ENCODE results near the gene AP4S1.
"Not testable (repeated sequence)": the region's sequence is repeated elsewhere in the genome, so short reads cannot be mapped to it uniquely, and the experiment has no call there.

The AP4S1 gene, protein sequence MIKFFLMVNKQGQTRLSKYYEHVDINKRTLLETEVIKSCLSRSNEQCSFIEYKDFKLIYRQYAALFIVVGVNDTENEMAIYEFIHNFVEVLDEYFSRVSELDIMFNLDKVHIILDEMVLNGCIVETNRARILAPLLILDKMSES

DNA sequence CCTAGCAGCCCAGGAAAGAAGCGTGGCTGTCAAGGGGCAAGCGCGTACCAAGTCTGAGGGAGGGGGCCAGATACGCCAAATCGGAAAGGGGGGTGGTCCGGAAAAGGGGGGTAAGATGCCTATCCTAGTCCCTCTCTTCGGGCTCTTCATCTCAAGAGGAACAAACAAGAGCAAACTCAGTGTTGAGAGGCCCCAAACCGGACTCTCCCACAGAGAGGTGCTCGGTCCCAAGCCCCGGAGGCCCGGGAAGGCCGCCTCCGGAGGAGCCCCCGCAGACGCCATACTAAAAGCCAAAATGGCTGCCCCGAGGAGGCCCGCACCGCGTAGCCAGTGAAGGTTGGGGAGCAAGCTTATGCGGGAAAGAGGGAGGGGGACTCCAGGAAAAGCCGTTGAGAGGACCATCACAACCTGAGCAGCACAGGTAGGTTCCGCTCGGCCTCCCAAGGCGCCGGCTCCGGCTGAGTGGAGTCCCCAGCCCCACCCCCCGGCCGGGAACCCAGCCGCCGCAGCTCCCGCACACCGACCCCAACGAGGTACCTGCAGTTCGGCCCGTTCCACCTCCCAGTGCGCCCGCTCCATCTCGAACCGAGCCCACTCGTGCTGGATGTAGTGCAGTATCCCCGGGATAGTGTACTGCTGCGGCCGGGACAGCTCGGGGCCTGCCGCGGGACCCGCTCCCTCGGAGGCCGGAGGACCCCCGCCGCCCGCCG is at the start of gene AP4S1:
TSS of gene AP4S1 (plus strand) at position 283 of the 710 bp plus-strand sequence. CDS start 40,548 bp downstream, outside the sequence.
- DNase-seq, result no peak

DNA sequence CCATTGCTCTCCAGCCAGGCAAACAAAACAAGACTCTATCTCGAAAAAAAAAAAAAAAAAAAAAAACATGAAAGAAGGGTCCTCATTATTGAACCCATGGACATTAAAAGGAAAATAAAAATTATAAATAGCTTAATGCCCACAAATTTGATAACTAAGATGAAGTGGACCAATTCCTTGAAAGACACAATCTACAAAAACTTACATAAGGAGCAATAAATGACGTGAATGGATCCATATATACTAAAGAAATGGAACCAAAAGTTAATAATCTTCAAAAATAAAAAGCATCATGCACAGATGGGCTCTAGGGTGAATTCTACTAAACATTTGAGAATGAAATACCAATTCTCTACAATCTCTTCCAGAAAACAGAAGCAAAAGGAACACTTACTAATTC is 47.7 kb upstream of the AP4S1 start:
- no peak for DNase-seq

DNA sequence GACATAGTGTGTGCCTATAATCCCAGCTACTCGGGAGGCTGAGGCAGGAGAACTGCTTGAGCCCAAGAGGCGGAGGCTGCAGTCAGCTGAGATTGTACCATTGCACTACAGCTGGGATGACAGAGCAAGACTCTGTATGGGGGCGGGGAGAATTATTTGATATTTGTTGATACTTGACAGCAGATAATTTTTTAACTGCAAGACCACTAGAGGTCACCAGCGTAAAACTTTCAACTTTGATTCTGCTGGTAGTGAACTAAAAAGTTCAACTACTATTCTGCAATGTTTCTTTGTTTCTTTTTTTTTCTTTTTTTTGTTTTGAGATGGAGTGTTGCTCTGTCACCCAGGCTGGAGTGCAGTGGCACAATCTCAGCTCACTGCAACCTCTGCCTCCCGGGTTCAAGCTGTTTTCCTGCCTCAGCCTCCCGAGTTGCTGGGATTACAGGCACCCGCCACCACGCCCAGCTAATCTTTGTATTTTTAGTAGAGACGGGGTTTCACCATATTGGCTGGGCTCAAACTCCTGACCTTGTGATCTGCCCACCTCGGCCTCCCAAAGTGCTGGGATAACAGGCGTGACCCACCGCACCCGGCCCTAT is 45.2 kb upstream of the AP4S1 start:
- not testable (repeated sequence) for DNase-seq

DNA sequence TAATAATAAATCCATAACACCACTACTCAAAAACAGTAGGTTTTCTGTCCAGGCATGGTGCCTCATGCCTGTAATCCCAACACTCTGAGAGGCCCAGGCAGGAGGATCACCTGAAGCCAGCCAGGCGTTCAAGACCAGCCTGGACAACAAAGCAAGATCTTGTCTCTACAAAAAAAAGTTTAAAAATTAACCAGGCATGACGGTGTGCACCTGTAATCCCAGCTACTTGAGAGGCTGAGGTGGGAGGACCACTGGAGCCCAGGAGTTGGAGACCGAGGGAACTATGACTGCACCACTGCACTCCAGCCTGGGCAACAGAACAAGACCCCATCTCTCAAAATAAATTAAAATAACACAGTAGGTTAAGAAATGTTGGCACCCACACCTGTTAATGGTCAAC is 44.5 kb upstream of the AP4S1 start:
- DNase-seq, result no peak

DNA sequence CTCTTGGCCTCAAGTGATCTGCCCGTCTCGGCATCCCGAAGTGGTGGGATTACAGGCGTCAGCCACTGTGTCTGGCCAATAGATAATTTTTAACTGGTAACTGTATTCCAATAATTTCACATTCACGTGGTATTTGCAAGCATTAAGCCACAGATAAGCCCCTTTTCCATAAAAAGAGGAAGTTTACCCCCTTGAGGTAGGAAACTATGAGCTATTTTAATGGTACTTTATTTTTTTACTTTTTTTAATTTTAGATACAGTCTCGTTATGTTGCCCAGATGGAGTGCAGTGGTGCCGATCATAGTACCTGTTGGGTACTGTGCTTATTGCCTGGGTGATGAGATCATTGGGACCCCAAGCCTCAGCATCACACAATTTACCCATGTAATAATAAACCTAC is 42.9 kb upstream of the AP4S1 start:
- no peak for DNase-seq

DNA sequence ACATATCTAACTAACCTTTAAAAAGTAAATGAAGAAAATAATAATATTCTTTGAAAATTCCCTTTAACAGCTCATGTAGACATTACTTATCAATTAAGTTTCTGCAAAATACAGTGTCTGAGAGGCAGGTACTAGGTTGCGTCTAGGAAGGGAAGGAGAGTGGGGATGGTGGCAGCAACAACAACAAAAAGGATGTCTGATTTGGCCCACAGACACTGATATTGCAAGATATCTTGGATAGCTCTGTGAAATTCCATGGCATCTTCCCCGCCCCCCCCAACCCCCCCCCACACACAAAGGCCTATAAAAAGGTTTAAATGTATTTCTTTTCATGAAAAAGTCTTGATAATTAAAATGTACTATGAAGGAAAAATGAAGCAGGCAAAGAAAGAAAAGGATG is 41.6 kb upstream of the AP4S1 start:
- DNase-seq, result no peak

DNA sequence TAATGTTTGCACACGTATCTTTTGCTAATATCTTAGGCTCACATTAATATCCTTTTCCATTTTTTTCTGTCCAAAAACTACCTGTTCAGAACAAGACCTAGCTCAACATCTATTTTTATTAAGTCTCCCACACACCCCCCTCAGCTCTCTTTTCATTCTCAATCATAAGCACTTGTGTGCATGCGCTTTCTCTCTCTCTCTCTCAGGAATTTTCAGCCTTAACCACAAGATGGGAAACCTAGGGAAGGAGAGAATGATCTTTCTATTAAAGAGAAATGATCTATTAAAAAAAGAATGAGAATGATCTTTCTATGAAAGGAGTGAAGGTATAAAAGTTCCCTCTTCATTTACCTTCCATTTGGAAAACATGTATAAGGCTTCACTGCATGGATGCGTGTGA is 39.7 kb upstream of the AP4S1 start:
- DNase-seq, result no peak

DNA sequence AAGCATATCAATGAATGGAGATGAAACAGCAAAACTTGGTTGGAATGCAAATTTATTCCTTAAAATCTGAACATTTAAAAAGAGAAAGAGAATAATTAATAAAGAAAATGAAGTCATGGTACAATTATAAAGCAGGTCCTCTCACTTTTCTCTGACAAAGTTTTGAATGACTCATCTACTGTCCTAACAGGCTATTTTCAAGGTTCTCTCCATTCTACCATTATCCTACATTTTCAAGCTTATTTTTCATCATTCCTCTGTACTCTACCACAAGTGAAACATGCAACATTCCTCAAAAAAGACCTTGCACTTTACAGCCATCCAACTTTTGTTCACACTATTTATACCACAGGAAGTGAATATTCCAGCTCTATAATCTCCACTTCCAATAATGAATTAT is 36.9 kb upstream of the AP4S1 start:
- no peak for DNase-seq

DNA sequence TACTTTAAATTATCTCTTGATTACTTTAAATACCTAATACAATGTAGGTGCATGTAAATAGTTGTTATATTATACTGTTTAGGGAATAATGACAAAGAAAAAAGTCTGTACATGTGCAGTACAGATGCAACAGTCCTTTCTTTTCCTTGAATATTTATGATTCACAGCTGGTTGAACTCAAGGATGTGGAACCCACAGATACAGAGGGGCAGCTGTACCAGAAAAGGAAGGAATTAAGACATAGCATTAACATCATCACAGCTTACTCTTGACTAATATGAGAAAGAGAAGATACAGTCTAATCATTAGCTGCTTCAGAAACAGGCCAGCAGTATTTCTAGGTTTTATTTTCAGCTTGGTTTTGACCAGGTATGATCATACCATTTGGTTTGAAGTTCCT is 34.7 kb upstream of the AP4S1 start:
- no peak for DNase-seq

DNA sequence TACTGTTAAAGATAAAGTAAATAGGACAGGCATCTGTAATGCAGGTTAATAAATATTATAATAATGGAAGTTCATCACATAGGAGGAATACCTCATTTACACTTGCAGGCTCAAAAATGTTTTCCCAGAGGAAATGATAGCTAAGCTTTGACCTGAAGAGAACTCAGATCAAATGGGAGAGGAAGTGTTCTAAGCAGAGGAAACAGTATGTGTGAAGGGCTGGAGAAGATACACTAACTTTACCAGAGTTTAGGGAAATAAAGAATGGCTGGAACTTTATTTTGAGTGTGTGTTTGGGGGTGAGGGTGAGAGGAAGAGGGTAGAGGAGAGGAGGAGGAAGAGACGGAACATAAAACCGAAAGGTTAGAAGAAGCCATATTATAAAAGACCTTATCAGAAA is 34.0 kb upstream of the AP4S1 start:
- DNase-seq, result no peak

DNA sequence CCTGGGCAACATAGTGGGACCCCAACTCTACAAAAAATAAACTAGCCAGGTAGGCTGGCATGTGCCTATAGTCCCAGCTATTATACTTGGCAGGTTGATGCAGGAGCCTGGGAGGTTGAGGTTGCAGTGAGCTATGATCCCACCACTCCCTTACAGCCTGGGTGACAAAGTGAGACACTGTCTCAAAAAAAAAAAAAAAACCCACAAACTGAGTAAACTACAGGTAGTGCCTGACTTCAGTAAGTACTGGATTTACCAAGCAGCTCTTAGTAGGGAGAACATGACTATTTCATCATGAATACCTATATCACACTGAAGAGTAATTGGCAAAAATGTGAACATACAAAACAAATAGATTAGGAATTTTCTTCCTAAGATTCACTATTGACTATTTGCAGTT is 32.4 kb upstream of the AP4S1 start:
- DNase-seq, result no peak

DNA sequence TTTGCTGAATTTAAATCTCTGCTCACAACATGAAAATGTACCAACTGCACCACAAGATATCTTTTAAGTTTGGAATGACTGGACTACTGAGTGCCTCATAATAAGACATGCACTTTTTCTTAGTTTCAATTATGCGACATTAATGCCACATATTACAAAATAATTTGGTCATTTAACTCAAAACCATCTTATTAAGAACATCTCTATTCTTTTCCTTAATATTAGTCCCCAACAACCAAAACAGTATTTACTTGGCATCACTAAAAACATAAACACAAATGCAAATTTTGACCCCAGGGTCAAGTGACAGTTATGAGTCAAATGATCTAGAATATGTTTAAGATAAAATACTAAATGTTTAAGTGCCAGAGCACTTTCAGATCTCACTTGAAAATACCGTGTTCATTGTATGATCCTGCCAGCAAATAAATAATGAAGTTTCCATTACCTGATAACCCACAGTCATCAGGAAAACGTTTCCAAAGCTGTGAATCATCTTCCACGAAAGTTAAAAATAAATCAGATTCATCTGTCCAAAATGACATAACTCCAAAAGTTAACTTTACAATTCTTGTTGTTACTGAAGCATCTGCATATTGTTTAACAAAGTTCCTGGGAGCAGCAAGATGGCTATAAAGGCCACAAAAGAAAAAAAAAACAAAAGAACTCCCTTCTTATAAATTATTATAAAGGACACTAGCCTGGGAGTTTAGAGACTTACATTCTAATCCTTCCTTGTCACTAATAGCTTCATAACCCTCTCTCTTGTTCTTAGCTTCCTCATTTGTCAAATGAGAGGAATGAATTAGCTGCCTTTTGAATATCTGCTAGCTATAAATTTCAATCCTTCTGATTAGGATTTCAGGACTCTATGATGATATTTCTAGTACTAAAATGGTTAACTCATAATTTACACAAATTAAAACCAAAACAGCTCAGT is 30.5 kb upstream of the AP4S1 start:
- no peak for DNase-seq

DNA sequence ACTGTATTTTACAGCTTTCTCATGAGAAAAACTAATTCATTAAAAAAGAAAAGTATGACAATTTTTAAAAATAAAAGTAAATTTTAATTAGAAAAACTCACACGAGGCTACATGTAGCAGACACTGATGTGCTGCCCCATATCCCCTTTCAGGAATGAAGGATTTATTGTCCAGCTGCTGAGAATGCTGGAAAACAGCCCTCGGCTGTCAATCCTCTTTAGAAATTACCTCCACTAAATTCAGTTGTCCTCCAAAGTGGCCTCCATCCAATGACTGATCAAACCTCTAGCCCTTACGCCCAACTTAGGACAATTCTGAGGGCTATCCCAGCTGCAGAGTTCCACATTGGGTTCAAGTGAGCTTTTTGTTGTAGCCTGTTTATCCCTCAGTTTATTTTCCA is 29.8 kb upstream of the AP4S1 start:
- no peak for DNase-seq

DNA sequence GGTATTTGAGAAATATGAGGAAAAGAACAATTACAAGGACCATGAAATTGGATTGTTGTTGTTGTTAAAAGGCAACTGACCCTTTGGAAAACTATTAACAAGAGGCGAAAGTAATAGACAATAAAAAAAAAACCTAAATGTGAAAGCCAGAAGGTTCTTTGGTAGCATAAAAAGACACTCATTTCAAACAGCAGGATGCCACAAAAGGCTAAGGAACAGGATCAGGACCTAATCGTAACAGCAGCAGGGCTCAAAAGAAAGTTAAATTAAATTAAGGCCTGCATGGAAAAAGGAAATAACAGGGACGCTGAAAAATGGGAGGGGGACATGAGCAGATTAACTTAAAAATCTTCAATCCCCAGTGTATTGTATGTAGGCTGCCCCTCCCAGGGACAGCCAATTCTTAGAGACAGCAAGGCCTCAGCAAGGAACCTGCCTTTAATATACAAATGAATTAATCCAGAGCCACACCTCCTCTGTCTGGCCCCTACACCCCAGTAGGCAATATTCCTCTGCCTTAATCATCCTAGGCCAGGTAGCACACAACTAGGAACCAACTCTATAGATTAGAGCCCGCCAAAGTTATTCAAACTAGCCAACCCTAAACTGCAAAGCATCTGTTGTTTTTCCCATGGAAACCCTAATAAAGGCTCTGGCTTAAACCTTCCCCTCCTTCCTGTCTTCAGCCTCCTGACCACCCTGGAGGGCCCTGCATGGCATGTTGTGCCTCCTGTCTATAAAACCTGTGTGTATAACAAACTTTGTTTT is 28.4 kb upstream of the AP4S1 start:
- no peak for DNase-seq

DNA sequence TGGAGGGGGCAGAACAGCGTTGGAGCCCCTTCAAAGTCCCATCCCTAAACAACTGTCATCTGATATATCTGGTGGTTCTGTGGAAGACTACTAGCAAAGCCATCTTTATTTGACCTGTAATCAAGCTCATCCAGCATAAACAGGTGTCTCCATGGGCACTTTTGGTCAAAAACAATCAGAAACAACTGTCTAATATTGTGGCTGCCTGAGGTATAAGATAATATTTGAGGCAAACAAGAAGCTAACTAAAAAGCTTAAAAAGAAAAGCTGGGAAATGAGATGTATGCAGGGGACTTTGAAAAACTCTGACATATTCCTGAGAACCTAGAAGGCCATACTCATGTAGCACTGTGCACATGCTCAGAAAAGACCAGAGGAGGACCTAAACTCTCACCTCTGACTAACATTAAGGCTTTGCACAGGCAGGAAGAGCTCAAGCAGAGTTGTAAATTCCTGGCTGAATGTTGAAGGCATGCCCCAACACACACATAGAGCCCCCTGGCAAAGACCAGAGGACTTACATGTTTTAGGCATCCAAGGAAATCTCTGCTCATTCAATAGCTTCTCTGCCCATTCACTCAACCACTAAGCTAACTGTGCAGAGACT is 27.2 kb upstream of the AP4S1 start:
- DNase-seq, result no peak

DNA sequence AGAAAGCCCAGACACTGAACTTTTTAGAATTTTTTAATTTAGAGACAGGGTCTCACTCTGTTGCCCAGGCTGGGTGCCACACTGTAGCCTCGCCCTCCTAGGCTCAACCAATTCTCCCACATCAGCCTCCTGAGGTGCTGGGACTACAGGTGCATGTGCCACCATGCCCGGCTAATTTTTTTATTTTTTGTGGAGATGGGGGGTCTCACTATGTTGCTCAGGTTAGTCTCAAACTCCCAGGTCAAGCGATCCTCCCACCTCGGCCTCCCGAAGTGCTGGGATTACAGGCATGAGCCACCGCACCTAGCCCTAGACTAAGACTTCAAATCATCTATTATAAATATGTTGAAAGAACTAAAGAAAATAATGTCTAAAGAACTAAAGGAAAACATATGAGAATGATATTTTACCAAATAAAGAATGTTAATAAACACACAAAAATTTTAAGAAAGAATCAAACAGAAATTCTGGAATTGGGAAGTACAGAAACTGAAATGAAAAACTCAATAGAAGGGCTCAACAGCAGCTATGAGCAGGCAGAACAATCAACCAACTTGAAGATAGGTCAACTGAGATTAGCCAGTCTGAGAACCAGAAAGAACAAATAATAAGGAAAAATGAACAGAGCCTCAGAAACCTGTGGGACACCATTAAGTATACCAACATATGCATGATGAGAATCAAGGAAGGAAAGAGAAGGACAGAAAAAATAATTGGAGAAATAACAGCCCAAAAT is 26.2 kb upstream of the AP4S1 start:
- DNase-seq, result no peak

DNA sequence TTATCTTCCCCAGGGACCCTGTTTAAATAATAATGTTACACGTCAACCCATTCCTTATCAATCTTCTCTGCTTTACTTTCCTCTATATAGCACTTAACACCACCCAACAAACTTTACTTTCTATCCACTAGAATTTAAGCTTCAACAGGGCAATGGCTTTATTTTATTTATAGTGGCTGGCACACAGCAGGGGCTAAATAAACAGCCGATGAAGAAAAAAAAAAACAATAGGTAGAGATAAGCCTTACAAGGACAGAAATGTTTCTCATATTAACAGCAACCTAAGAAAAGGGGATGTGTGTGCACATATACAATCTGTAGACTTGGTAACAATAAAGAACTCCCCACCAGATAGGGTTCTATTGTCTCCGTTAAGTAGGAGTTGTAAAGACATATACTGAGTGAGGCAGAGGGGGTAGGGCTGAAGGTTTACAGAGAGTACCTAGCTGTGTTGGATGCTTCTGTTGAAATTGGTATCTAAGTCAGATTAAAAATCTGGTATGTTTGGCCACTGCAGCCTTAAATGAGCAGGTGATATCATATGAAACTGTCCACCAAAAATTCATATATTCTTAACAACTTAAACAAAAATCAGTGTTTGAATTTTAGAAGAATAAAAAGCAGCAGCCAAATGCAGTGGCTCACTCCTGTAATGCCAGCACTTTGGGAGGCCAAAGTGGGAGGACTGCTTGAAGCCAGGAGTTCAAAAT is 24.7 kb upstream of the AP4S1 start:
- no peak for DNase-seq

DNA sequence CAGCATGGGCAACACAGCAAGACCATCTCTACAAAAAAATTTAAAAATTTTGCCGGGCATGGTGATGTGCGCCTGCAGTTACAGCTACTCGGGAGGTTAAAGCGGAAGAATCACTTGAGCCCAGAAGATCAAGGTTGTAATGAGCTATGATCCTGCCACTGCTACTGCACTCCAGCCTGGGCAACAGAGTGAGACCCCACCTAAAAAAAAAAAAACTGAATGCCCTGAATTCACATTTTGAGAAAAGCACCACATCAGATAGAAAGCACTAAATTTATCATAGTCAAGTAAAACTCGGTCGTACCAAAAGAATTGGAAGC is 24.1 kb upstream of the AP4S1 start:
- no peak for DNase-seq

DNA sequence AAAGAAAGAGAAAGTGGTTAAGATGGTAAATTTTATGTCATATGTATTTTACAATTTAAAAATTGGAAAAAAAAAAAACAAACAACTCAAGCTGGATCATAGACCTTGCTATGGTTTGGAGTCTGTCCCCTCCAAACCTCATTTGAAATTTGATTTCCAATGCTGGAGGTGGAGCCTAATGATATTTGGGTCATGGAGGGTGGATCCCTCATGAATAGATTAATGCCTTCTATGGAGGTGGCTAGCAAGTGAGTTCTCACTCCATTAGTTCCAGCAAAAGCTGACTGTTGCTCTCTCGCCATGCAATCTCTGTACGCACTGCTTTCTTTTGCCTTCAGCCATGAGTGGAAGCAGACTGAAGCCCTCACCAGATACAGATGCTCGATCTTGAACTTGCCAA is 22.2 kb upstream of the AP4S1 start:
- no peak for DNase-seq

DNA sequence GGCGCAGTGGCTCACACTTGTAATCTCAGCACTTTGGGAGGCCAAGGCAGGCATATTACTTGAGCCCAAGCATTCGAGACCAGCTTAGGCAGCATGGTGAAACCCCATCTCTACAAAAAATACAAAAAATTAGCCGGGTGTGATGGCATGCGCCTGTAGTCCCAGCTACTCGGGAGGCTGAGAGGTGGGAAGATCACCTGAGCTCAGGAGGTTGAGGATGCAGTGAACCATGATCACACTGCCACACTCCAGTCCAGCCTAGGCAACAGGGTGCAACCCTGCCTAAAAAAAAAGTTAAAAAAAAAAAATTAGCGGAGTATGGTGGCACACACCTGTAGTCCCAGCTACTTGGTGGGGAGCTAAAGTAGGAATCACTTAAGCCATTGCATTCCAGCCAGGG is 21.4 kb upstream of the AP4S1 start:
- DNase-seq, result not testable (repeated sequence)

DNA sequence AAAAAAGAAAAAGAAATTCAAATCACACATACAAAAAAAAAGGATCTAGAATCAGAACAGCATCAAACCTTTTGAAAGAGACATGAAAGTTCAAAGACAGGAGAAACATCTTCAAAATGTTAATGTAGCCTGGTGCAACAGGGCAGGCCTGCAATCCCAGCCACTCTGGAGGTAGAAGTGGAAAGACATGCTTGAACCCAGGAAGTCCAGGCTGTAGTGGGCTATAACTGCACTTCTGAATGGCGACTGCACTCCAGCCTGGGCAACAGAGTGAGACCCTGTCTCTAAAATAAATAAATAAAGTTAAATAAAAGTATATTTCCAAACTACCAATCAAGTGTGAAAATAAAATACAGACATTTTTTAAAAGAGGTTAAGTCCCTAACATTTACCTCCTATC is 18.7 kb upstream of the AP4S1 start:
- DNase-seq, result no peak
